ENCODE results near the gene C2CD2L. TPM values are rescaled to one million over a fixed set of nuclear protein-coding genes. Genes with fewer than 3 reads are reported as not detected.

C2CD2L gene
- total RNA-seq, 1 donor from 2014 or later = 11.1 TPM

GRCh38 chr11:119152043-119152442 is 44.9 kb downstream of the C2CD2L start:
- Mint-ChIP-seq H3K36me3 (ENCODE audit: low read depth, unreplicated experiment) (peaks cover 2% of the 10 kb centered on the region), H3K27me3 (ENCODE audit: low read depth, unreplicated experiment) (peaks cover 69% of the 10 kb centered on the region), H3K27ac (ENCODE audit: unreplicated experiment) (no peak overlapping the region), H3K9me3 (ENCODE audit: unreplicated experiment) (peaks cover 2% of the 10 kb centered on the region), H3K4me3 (ENCODE audit: unreplicated experiment) (no peak overlapping the region), H3K4me1 (ENCODE audit: low read depth, unreplicated experiment) (no peaks in the 10 kb centered on the region)
- no peaks in the 10 kb centered on the region for H3K9me3 ChIP-seq (ENCODE audit: insufficient read depth, low read depth, low read length)
- H3K4me3 ChIP-seq (ENCODE audit: insufficient read depth, low read depth, low read length) = no peak overlapping the region
- no peak overlapping the region for H3K9ac ChIP-seq (ENCODE audit: low read length)
- TF ChIP-seq CTCF (IDR thresholded peaks at IDR 0.05; ENCODE audit: insufficient read depth, low read depth, low read length) = no peak
- no peak for TF ChIP-seq EZH2 (IDR thresholded peaks at IDR 0.05; ENCODE audit: insufficient read depth, low read length)
- H3K27ac ChIP-seq (ENCODE audit: low read depth, low read length) = no peak overlapping the region
- no peaks in the 10 kb centered on the region for H3K79me2 ChIP-seq (ENCODE audit: insufficient read depth, low read length)
- FAIRE-seq (no peak), DNase-seq (ENCODE audit: low read depth) (no peak)
- peaks cover 9% of the 10 kb centered on the region for H3K4me1 ChIP-seq (ENCODE audit: insufficient read depth, low read length)
- no peaks in the 10 kb centered on the region for H3K36me3 ChIP-seq (ENCODE audit: insufficient read depth, low read length)
- H3K4me2 ChIP-seq (ENCODE audit: low read length) = no peak overlapping the region
- H2AFZ ChIP-seq (ENCODE audit: low read depth, low read length) = no peak overlapping the region
- no peaks in the 10 kb centered on the region for H4K20me1 ChIP-seq (ENCODE audit: insufficient read depth, low read length)
- peaks cover 15% of the 10 kb centered on the region for H3K27me3 ChIP-seq (ENCODE audit: insufficient read depth, low read length)

- peaks cover 9% of the 10 kb centered on the region for H3K4me1 ChIP-seq (ENCODE audit: insufficient read depth, low read length)
- H3K4me3 ChIP-seq (ENCODE audit: insufficient read depth, low read depth, low read length) = no peak overlapping the region
- peaks cover 63% of the 10 kb centered on the region for H3K27me3 Mint-ChIP-seq (ENCODE audit: low read depth, unreplicated experiment)
- peaks cover 13% of the 10 kb centered on the region for H3K27me3 ChIP-seq (ENCODE audit: insufficient read depth, low read length)
- no peaks in the 10 kb centered on the region for H4K20me1 ChIP-seq (ENCODE audit: insufficient read depth, low read length)
- H3K36me3 ChIP-seq (ENCODE audit: insufficient read depth, low read length) = no peaks in the 10 kb centered on the region
- peaks cover 2% of the 10 kb centered on the region for H3K9me3 Mint-ChIP-seq (ENCODE audit: unreplicated experiment)
- H3K4me3 Mint-ChIP-seq (ENCODE audit: unreplicated experiment) = no peak overlapping the region
- no peak for FAIRE-seq
- H3K9me3 ChIP-seq (ENCODE audit: insufficient read depth, low read depth, low read length) = no peaks in the 10 kb centered on the region
- no peak for DNase-seq (ENCODE audit: low read depth)
- no peak overlapping the region for H3K27ac Mint-ChIP-seq (ENCODE audit: unreplicated experiment)
- H3K4me1 Mint-ChIP-seq (ENCODE audit: low read depth, unreplicated experiment) = no peaks in the 10 kb centered on the region
- H2AFZ ChIP-seq (ENCODE audit: low read depth, low read length) = no peak overlapping the region
- no peaks in the 10 kb centered on the region for H3K79me2 ChIP-seq (ENCODE audit: insufficient read depth, low read length)
- no peak overlapping the region for H3K4me2 ChIP-seq (ENCODE audit: low read length)
- H3K9ac ChIP-seq (ENCODE audit: low read length) = no peak overlapping the region
- H3K27ac ChIP-seq (ENCODE audit: low read depth, low read length) = no peak overlapping the region
- H3K36me3 Mint-ChIP-seq (ENCODE audit: low read depth, unreplicated experiment) = peaks cover 2% of the 10 kb centered on the region
- no peak for TF ChIP-seq EZH2 (IDR thresholded peaks at IDR 0.05; ENCODE audit: insufficient read depth, low read length)
- TF ChIP-seq CTCF (IDR thresholded peaks at IDR 0.05; ENCODE audit: insufficient read depth, low read depth, low read length) = no peak
Measured at GRCh38 chr11:119152604-119153003, 45.5 kb downstream of the C2CD2L start.

- Histone ChIP-seq H3K27me3 (ENCODE audit: insufficient read depth, low read length) (peaks cover 8% of the 10 kb centered on the region), H2AFZ (ENCODE audit: low read depth, low read length) (no peak overlapping the region), H3K9me3 (ENCODE audit: insufficient read depth, low read depth, low read length) (no peaks in the 10 kb centered on the region), H4K20me1 (ENCODE audit: insufficient read depth, low read length) (no peaks in the 10 kb centered on the region), H3K9ac (ENCODE audit: low read length) (no peak overlapping the region), H3K27ac (ENCODE audit: low read depth, low read length) (no peak overlapping the region), H3K4me2 (ENCODE audit: low read length) (no peak overlapping the region), H3K36me3 (ENCODE audit: insufficient read depth, low read length) (no peaks in the 10 kb centered on the region), H3K4me3 (ENCODE audit: insufficient read depth, low read depth, low read length) (no peak overlapping the region), H3K79me2 (ENCODE audit: insufficient read depth, low read length) (no peaks in the 10 kb centered on the region), H3K4me1 (ENCODE audit: insufficient read depth, low read length) (peaks cover 9% of the 10 kb centered on the region)
- Mint-ChIP-seq H3K4me1 (ENCODE audit: low read depth, unreplicated experiment) (no peaks in the 10 kb centered on the region), H3K4me3 (ENCODE audit: unreplicated experiment) (no peak overlapping the region), H3K9me3 (ENCODE audit: unreplicated experiment) (peaks cover 2% of the 10 kb centered on the region), H3K27ac (ENCODE audit: unreplicated experiment) (no peak overlapping the region), H3K36me3 (ENCODE audit: low read depth, unreplicated experiment) (peaks cover 2% of the 10 kb centered on the region), H3K27me3 (ENCODE audit: low read depth, unreplicated experiment) (peaks cover 57% of the 10 kb centered on the region)
- no peak for DNase-seq (ENCODE audit: low read depth)
- no peak for FAIRE-seq
- no peak for TF ChIP-seq EZH2 (IDR thresholded peaks at IDR 0.05; ENCODE audit: insufficient read depth, low read length)
Measured at GRCh38 chr11:119153049-119153818, 46.1 kb downstream of the C2CD2L start.

Data from astrocyte (in vitro differentiated cells and primary cell).